Activated CD8-positive, alpha-beta T cell treated with anti-CD3 and anti-CD28 coated beads, Interleukin-2, amount 10 ng/mL, durations not matched to agents 7 days and 5 days (primary cell): Measurements from ENCODE around the gene NRP1. TPM values are rescaled to one million over a fixed set of nuclear protein-coding genes. Genes with fewer than 3 reads are reported as not detected.

Experiments
- ATAC-seq: fragments of 150-1000 bp; cut with Tn5 transposase; one replicate; pipeline ENCODE4 v1.10.0; 2021; ENCODE audit warnings: moderate library complexity
- CTCF ChIA-PET: fragments of 350-600 bp; sonication (Branson Sonifier 250); formaldehyde crosslinking; loops from one replicate; lab custom pipeline; 2021; ENCODE audit warnings: antibody characterized with exemption; lab: Charles Lee
- POLR2A ChIA-PET: fragments of 350-600 bp; sonication (Branson Sonifier 250); formaldehyde crosslinking; loops from one replicate; lab custom pipeline; 2021; ENCODE audit warnings: antibody characterized with exemption; lab: Charles Lee
- DNase-seq: peaks from one replicate; pipeline ENCODE4 v3.0.0-alpha.2; 2020
- H3K27ac Mint-ChIP-seq: one replicate; pipeline ENCODE4 v1.8.0; 2021; ENCODE audit warnings: mild to moderate bottlenecking, mixed read lengths
- H3K27me3 Mint-ChIP-seq: one replicate; pipeline ENCODE4 v1.8.0; 2021; ENCODE audit warnings: low read depth, mixed read lengths
- H3K36me3 Mint-ChIP-seq: one replicate; pipeline ENCODE4 v1.8.0; 2021; ENCODE audit warnings: low read depth, mixed read lengths
- H3K4me1 Mint-ChIP-seq: one replicate; pipeline ENCODE4 v1.8.0; 2021; ENCODE audit warnings: low read depth, mixed read lengths
- H3K4me3 Mint-ChIP-seq: one replicate; pipeline ENCODE4 v1.8.0; 2021; ENCODE audit warnings: mild to moderate bottlenecking, mixed read lengths
- H3K9me3 Mint-ChIP-seq: one replicate; pipeline ENCODE4 v1.8.0; 2022; ENCODE audit warnings: mixed read lengths; ENCODE audit not compliant: insufficient read depth
- total RNA-seq, 2 experiments: library from RNA; stranded (reverse); gene quantifications; one replicate each; pipeline ENCODE4 v1.2.3, GENCODE V29; 2021

The NRP1 gene
- total RNA-seq, 2 experiments from 2014 or later = 0.11 to 0.23 TPM

DNA sequence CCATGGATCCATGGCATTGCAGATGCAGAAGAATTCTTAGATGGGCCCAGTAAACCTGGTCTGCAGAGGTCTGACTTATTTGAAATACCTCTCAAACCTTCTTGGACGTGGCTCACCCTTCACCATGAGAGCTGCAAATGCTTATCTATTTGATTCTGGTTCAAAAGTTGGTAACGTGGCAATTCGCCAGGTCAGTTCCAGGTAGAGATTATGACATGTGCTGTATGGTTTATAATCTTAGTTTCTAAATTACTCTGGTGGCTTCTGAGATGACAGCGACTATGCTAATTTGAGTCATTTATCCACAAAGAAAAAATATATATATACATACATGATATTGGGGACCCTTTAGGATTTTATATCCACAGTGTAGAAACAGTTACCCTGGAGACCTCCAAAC lies 68.8 kb downstream of the NRP1 start:
- peaks cover 15% of the 10 kb centered on the region for H3K4me1 Mint-ChIP-seq
- no peaks in the 10 kb centered on the region for H3K9me3 Mint-ChIP-seq
- ChIA-PET CTCF (no interaction called here), POLR2A (no interaction called here)
- no peaks in the 10 kb centered on the region for H3K27me3 Mint-ChIP-seq
- ATAC-seq = no peak
- DNase-seq = no peak
- no peaks in the 10 kb centered on the region for H3K36me3 Mint-ChIP-seq
- no peak overlapping the region for H3K4me3 Mint-ChIP-seq
- H3K27ac Mint-ChIP-seq = no peak overlapping the region

DNA sequence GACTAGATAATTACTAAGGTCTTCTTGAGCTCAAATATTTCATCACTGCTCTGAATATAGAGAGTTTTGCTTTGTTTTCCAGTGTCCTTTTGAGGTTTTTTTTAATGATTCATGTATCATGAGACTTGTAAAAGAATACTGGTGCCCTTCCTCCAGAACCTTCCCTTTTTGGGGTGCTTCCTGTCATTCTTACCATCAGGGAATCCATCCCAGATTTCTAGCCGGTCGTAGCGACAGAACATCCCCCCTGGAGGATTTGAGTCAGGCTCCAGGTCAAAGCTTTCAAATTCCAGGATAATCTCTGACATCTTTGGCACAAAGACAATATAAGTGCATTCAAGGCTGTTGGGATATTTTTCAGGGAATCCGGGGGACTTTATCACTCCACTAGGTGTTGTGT lies 71.0 kb downstream of the NRP1 start:
- POLR2A ChIA-PET = no interaction called here
- no peak overlapping the region for H3K4me3 Mint-ChIP-seq

DNA sequence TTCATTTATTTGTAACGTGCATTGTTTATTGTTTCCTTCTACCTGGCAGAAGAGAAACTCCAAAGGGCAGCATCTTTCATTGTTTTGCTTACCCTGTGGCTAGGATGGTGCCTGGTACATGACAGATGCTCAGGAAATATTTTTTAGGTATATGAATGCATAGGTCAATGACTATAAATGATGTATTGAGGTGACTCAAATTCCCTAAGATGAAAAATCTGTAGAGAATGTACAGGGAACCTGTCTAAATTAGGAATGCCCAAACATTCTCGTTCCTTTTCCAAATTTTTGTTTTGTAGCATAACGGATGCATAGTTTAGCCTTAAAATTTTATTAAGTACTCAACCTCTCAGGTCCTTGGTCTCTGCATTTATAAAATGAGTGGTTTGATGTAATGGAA lies 71.6 kb downstream of the NRP1 start:
- ChIA-PET CTCF (interaction anchor here (1.1 kb wide), 1 partner anchor 11 kb away, joined by 4 read pairs; no protein-coding TSS in a partner anchor), POLR2A (no interaction called here)
- DNase-seq = no peak
- Mint-ChIP-seq H3K4me3 (no peak overlapping the region), H3K9me3 (no peaks in the 10 kb centered on the region), H3K36me3 (no peaks in the 10 kb centered on the region), H3K27me3 (peaks cover 4% of the 10 kb centered on the region), H3K27ac (no peak overlapping the region), H3K4me1 (peaks cover 15% of the 10 kb centered on the region)
- no peak for ATAC-seq

More for the DNA sequence above, 71.0 kb downstream of the NRP1 start:
- H3K9me3 Mint-ChIP-seq = no peaks in the 10 kb centered on the region
- ATAC-seq (no peak), DNase-seq (no peak)
- H3K36me3 Mint-ChIP-seq = no peaks in the 10 kb centered on the region
- CTCF ChIA-PET = interaction anchor here (1.1 kb wide), 1 partner anchor 10 kb away, joined by 4 read pairs; no protein-coding TSS in a partner anchor
- peaks cover 4% of the 10 kb centered on the region for H3K27me3 Mint-ChIP-seq
- peaks cover 15% of the 10 kb centered on the region for H3K4me1 Mint-ChIP-seq
- no peak overlapping the region for H3K27ac Mint-ChIP-seq

DNA sequence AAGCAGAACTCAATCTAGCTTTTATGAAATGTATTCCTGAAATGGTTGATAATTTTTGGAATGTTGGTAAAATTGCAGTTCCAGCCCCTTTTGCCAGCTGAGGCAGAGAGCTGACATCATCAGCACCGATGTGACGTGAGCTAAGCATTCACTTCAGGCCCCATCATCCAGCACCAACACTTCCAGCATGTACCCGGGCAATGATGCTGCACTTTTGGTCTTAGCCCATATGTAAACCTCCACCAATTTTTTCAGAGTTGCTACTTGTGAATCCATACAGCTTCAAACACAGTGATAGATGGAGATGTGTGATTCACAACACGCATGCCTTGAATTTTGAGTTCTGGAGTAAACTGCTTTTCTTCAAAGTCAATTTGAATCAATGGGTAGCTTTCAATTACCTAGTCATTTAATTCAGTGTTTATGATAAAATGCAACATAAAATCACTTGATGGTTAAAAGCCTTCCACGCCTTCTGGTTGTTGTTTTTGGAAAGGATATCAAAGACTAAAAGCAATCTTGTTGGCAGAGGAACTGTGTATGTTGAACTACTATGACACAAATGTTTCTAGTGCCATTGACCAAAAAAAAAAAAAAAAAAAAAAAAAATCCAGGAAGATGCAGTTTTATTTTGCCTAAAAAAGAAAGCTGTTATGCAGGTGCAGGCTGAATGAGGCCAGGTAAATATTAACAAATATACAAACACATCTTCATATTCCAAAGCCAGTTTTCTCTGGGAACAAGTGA lies 73.9 kb downstream of the NRP1 start:
- POLR2A ChIA-PET = no interaction called here

DNA sequence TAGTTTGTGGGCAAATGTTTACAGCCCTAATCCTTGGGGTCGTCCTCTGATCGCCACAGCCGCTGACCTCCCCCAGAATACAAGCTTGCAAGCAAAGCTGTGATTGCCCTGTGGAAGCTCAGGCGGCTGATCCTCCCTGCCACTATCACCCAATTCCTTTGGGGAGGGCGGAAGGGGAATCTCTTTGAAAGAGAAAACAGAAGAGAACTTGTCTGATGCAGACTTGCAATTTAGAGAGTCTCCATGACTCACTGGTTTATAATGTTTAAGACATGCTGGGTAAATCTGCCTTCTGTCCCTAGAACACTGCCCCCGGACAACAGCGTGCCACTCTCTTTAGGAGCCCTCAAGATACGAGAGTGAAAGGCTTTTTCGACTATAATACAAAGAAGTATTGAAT lies 75.5 kb downstream of the NRP1 start:
- ChIA-PET CTCF (no interaction called here), POLR2A (no interaction called here)
- H3K27ac Mint-ChIP-seq = no peak overlapping the region
- H3K4me1 Mint-ChIP-seq = peaks cover 4% of the 10 kb centered on the region
- no peak for DNase-seq
- H3K27me3 Mint-ChIP-seq = peaks cover 9% of the 10 kb centered on the region
- ATAC-seq = no peak
- no peaks in the 10 kb centered on the region for H3K9me3 Mint-ChIP-seq
- H3K36me3 Mint-ChIP-seq = no peaks in the 10 kb centered on the region
- H3K4me3 Mint-ChIP-seq = no peak overlapping the region

More for the DNA sequence above, 73.9 kb downstream of the NRP1 start:
- ATAC-seq (no peak), DNase-seq (no peak)
- peaks cover 14% of the 10 kb centered on the region for H3K4me1 Mint-ChIP-seq
- H3K36me3 Mint-ChIP-seq = no peaks in the 10 kb centered on the region
- H3K9me3 Mint-ChIP-seq = no peaks in the 10 kb centered on the region
- H3K4me3 Mint-ChIP-seq = no peak overlapping the region
- H3K27ac Mint-ChIP-seq = no peak overlapping the region
- H3K27me3 Mint-ChIP-seq = peaks cover 9% of the 10 kb centered on the region
- CTCF ChIA-PET = no interaction called here

DNA sequence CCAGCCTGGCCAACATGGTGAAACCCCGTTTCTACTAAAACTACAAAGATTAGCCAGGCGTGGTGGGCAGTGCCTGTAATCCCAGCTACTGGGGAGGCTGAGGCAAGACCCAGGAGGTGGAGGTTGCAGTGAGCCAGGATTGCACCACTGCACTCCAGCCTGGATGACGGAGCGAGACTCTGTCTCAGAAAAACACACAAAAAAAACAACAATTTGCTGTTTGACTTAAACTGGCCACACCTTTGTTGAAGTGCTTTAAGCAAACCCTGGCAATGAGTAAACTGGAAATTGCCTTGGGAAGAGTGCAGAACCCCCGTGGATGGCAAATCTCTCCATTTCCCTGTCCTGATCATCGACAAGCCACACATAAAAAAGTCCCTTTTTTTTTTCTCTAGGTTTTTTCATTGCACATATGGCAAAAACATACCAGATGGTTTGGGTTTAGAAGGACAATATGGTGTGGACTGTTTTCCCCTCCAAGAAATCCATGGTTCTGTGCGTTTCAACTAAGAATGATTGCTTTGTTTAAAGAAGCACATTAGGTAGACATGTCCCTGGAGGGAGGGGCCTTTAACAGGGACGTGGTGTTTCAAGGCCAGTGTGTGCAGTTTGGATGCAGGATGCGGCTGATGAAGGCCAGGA lies 76.9 kb downstream of the NRP1 start:
- H3K36me3 Mint-ChIP-seq = no peaks in the 10 kb centered on the region

DNA sequence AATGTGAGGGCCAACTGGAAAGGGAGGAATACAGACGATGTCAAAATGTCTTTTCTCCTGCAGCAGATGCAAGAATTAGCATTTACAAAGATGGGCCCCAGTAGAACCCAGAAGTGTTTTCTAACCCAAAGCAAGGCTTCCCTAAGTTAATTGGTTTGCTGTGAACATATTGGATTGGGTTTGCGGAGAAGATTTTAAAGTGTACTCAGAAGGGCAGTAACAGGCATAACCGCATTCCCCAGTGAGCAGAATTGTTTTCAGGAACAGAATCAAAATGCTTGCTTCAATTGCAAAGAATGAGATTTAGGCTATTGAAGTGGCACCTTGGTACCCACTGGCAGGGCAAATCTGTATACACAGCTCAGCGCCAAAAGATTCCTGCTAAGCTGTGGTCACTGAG lies 78.0 kb downstream of the NRP1 start:
- no peaks in the 10 kb centered on the region for H3K36me3 Mint-ChIP-seq
- H3K9me3 Mint-ChIP-seq = no peaks in the 10 kb centered on the region
- H3K4me3 Mint-ChIP-seq = no peak overlapping the region
- POLR2A ChIA-PET = no interaction called here
- H3K4me1 Mint-ChIP-seq = peaks cover 5% of the 10 kb centered on the region
- H3K27ac Mint-ChIP-seq = no peak overlapping the region
- ATAC-seq = no peak
- peaks cover 11% of the 10 kb centered on the region for H3K27me3 Mint-ChIP-seq
- CTCF ChIA-PET = no interaction called here
- DNase-seq = no peak

More for the DNA sequence above, 76.9 kb downstream of the NRP1 start:
- DNase-seq (no peak), ATAC-seq (no peak)
- CTCF ChIA-PET = no interaction called here
- Mint-ChIP-seq H3K9me3 (no peaks in the 10 kb centered on the region), H3K27me3 (peaks cover 11% of the 10 kb centered on the region), H3K4me3 (no peak overlapping the region), H3K27ac (no peak overlapping the region), H3K4me1 (peaks cover 4% of the 10 kb centered on the region)
- POLR2A ChIA-PET = no interaction called here

DNA sequence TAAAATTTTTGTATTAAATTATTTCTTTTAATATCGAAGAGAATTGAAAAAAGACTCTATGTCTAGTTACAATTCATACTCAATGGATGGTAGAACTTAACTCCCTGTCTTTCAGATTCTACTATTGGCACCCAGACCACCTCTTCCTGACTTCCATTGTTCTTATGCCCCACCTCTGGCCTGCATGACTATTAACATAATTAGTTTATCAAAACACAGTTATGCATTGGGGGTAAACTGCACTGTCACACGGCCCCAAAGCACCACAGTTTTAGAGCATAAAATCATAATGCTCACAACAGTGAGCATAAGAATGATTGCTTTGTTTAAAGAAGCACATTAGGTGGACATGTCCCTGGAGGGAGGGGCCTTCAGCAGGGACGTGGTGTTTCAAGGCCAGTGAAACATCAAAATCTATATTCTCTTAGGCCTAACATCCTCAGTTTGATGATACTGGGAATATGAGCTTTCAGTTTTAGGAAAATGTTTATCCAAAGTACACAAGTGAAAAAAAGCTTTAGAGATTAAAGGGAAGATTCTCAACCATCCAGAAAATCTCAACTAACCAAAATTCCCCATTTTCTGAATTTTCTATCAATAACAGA lies 79.8 kb downstream of the NRP1 start:
- Mint-ChIP-seq H3K27ac (no peak overlapping the region), H3K4me1 (peaks cover 11% of the 10 kb centered on the region), H3K27me3 (peaks cover 11% of the 10 kb centered on the region), H3K9me3 (no peaks in the 10 kb centered on the region), H3K4me3 (no peak overlapping the region), H3K36me3 (no peaks in the 10 kb centered on the region)
- DNase-seq (no peak), ATAC-seq (no peak)
- ChIA-PET CTCF (interaction anchor here (1.5 kb wide), 1 partner anchor 62 kb away, joined by 3 read pairs; no protein-coding TSS in a partner anchor), POLR2A (no interaction called here)

DNA sequence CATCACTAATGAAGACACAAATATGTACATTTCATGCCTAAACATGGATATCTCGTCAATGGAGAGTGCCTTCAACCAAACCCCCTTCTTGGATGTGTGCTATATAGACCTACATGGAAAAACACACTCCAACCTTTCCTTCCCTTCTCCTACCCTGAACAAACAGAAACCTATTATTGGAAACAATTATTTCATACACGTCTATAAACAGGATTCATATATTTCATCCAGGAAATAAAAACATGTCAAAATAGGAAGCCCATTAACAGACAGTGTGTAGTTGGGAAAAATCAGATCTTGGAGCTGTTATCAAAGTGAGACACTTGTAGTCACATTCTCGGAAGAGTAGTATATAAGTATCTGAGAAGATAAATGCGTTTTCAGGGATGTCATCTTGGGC lies 81.1 kb downstream of the NRP1 start:
- DNase-seq (no peak), ATAC-seq (no peak)
- H3K27me3 Mint-ChIP-seq = peaks cover 8% of the 10 kb centered on the region
- H3K9me3 Mint-ChIP-seq = no peaks in the 10 kb centered on the region
- peaks cover 23% of the 10 kb centered on the region for H3K4me1 Mint-ChIP-seq
- H3K4me3 Mint-ChIP-seq = no peak overlapping the region
- H3K27ac Mint-ChIP-seq = no peak overlapping the region
- POLR2A ChIA-PET = no interaction called here
- H3K36me3 Mint-ChIP-seq = no peaks in the 10 kb centered on the region
- CTCF ChIA-PET = no interaction called here

DNA sequence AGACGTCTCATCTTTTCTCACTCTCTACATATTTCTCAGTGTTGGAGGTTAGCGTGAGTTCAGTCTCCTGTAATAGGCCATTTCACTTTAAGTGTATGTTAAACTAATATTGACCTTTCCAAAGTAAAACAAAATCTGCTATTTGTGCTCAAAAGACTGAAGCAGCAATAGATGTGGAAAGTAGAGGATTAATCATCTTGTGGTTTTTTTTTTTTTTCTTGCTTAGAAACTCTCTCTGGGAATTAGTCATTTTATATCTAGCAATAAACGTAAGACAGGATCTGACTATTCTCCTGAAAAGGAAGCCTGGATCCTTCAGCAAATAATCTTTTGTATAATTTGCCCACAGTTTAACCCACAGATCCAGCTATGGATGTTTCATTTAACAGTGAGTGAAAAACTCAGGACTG lies 81.7 kb downstream of the NRP1 start:
- H3K4me1 Mint-ChIP-seq = peaks cover 29% of the 10 kb centered on the region
- no peak for DNase-seq
- CTCF ChIA-PET = no interaction called here
- H3K36me3 Mint-ChIP-seq = no peaks in the 10 kb centered on the region
- no peaks in the 10 kb centered on the region for H3K9me3 Mint-ChIP-seq
- H3K27me3 Mint-ChIP-seq = peaks cover 7% of the 10 kb centered on the region
- no peak overlapping the region for H3K4me3 Mint-ChIP-seq
- POLR2A ChIA-PET = interaction anchor here (0.6 kb wide), 1 partner anchor 1274 kb away, joined by 3 read pairs; no protein-coding TSS in a partner anchor
- no peak for ATAC-seq
- H3K27ac Mint-ChIP-seq = no peak overlapping the region

DNA sequence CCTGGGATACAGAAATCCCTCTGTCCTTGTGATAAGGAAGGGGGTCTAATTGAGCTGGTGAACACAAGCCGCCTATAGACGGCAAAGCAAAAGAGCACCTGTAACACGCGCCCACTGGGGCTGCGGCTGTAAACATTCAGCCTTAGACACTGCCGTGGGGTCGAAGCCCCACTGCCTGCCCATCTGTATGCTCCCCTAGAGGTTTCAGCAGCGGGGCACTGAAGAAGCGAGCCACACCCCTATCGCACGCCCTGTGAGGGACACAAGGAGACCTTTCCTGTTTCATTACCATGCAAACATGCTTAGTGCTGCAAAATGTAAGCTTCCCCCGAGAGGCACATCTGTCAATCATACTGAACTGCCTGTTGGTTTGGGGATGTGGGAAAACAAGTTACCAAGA lies 82.1 kb downstream of the NRP1 start:
- Mint-ChIP-seq H3K4me3 (no peak overlapping the region), H3K27ac (no peak overlapping the region), H3K36me3 (no peaks in the 10 kb centered on the region), H3K4me1 (peaks cover 33% of the 10 kb centered on the region), H3K9me3 (no peaks in the 10 kb centered on the region), H3K27me3 (peaks cover 5% of the 10 kb centered on the region)
- DNase-seq (no peak), ATAC-seq (no peak)
- ChIA-PET CTCF (no interaction called here), POLR2A (interaction anchor here (0.6 kb wide), 1 partner anchor 1274 kb away, joined by 3 read pairs; no protein-coding TSS in a partner anchor)
